NB4 (cell line): Measurements from ENCODE around the gene SEMA5A.

Experiments
- POLR2A ChIP-seq: IDR thresholded peaks from 2 replicates; pipeline ENCODE4 v1.6.1; 2011; ENCODE audit warnings: mild to moderate bottlenecking; ENCODE audit not compliant: insufficient read length; ENCODE audit errors: extremely low read depth
- TF ChIP-seq, protein P1 (sequence below): IDR thresholded peaks from one replicate; pipeline ENCODE4 v1.5.1; 2012; ENCODE audit warnings: low read depth, low read length
- TF ChIP-seq, protein P2 (sequence below): IDR thresholded peaks from 2 replicates; pipeline ENCODE4 v1.6.1; 2011; ENCODE audit warnings: low read depth, low read length

DNA sequence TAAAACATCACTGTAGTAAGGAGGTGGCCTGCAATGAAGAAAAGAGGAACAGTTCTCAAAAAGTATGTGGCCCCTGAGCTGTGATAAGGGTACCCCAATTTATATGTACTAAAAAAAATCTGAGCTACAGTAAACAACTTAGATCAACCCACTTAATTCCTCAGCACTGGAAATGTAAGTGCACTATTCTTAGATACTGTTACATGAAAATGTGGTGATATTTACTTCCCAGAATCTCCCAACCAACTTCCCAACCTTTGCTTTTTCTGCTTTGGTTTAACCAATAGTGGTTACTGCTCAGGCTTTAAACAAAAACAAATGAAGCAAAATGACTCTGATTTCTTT, 114.8 kb downstream of the SEMA5A start:
- TF ChIP-seq, protein P1, sequence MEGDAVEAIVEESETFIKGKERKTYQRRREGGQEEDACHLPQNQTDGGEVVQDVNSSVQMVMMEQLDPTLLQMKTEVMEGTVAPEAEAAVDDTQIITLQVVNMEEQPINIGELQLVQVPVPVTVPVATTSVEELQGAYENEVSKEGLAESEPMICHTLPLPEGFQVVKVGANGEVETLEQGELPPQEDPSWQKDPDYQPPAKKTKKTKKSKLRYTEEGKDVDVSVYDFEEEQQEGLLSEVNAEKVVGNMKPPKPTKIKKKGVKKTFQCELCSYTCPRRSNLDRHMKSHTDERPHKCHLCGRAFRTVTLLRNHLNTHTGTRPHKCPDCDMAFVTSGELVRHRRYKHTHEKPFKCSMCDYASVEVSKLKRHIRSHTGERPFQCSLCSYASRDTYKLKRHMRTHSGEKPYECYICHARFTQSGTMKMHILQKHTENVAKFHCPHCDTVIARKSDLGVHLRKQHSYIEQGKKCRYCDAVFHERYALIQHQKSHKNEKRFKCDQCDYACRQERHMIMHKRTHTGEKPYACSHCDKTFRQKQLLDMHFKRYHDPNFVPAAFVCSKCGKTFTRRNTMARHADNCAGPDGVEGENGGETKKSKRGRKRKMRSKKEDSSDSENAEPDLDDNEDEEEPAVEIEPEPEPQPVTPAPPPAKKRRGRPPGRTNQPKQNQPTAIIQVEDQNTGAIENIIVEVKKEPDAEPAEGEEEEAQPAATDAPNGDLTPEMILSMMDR, result no peak
- TF ChIP-seq, protein P2, sequence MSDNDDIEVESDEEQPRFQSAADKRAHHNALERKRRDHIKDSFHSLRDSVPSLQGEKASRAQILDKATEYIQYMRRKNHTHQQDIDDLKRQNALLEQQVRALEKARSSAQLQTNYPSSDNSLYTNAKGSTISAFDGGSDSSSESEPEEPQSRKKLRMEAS, result no peak
- TF ChIP-seq POLR2A, result no peak
